WTC11 (cell line): ENCODE results near the gene B3GAT1.

Experiments
- CBFB ChIP-seq: sonication (generic); formaldehyde crosslinking; IDR thresholded peaks from 2 replicates; pipeline ENCODE4 v1.8.1; 2022; ENCODE audit warnings: mild to moderate bottlenecking, low read depth, missing genetic modification reagents
- CTCF ChIP-seq: fragments of 200-600 bp; IDR thresholded peaks from 2 replicates; pipeline ENCODE4 v1.8.0; 2022; ENCODE audit warnings: antibody characterized with exemption
- ELF4 ChIP-seq: sonication (generic); formaldehyde crosslinking; IDR thresholded peaks from 2 replicates; pipeline ENCODE4 v1.8.1; 2022; ENCODE audit warnings: low read depth, mild to moderate bottlenecking, moderate library complexity, missing genetic modification reagents
- RELA ChIP-seq: sonication (generic); formaldehyde crosslinking; IDR thresholded peaks from 2 replicates; pipeline ENCODE4 v1.8.1; 2022; ENCODE audit warnings: missing genetic modification reagents, mild to moderate bottlenecking, borderline replicate concordance
- ZNF138 ChIP-seq: sonication (generic); formaldehyde crosslinking; conservative IDR thresholded peaks from 2 replicates; pipeline ENCODE4 v1.8.1; 2022; ENCODE audit warnings: mild to moderate bottlenecking, moderate library complexity, missing genetic modification reagents
- TF ChIP-seq, protein P1 (sequence below): sonication (generic); formaldehyde crosslinking; IDR thresholded peaks from 2 replicates; pipeline ENCODE4 v1.8.1; 2023; ENCODE audit warnings: mild to moderate bottlenecking, missing genetic modification reagents, moderate library complexity
- TF ChIP-seq, protein P2 (sequence below): sonication (generic); formaldehyde crosslinking; IDR thresholded peaks from 2 replicates; pipeline ENCODE4 v1.8.1; 2023; ENCODE audit warnings: mild to moderate bottlenecking, missing genetic modification reagents, borderline replicate concordance

DNA sequence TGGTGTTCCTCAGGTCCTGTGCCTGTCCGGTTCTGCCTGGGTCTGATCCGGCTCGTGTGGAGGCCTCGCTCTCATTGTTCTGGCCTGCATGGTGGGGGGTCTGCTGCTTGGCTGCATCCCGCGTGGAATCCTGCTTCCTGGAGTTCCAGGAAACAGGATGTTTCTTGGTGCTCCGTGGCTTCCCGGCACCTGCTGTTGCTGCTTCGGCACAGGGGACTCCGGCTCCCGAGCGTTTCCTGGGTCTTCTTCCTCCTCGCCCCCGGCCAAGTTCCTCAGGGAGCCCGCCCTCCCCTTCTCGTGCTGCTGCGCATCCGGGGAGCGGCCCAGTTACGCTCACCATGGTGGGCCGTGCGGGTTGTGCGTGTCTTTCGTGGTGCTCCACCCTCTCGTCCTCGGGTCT, 50.4 kb downstream of the B3GAT1 start:
- TF ChIP-seq, protein P1, sequence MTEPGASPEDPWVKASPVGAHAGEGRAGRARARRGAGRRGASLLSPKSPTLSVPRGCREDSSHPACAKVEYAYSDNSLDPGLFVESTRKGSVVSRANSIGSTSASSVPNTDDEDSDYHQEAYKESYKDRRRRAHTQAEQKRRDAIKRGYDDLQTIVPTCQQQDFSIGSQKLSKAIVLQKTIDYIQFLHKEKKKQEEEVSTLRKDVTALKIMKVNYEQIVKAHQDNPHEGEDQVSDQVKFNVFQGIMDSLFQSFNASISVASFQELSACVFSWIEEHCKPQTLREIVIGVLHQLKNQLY (CRISPR knock-in tag) = no peak
- no peak for TF ChIP-seq CTCF
- no peak for TF ChIP-seq ZNF138 (CRISPR knock-in tag)
- no peak for TF ChIP-seq CBFB
- TF ChIP-seq RELA (CRISPR knock-in tag) = no peak
- TF ChIP-seq, protein P2, sequence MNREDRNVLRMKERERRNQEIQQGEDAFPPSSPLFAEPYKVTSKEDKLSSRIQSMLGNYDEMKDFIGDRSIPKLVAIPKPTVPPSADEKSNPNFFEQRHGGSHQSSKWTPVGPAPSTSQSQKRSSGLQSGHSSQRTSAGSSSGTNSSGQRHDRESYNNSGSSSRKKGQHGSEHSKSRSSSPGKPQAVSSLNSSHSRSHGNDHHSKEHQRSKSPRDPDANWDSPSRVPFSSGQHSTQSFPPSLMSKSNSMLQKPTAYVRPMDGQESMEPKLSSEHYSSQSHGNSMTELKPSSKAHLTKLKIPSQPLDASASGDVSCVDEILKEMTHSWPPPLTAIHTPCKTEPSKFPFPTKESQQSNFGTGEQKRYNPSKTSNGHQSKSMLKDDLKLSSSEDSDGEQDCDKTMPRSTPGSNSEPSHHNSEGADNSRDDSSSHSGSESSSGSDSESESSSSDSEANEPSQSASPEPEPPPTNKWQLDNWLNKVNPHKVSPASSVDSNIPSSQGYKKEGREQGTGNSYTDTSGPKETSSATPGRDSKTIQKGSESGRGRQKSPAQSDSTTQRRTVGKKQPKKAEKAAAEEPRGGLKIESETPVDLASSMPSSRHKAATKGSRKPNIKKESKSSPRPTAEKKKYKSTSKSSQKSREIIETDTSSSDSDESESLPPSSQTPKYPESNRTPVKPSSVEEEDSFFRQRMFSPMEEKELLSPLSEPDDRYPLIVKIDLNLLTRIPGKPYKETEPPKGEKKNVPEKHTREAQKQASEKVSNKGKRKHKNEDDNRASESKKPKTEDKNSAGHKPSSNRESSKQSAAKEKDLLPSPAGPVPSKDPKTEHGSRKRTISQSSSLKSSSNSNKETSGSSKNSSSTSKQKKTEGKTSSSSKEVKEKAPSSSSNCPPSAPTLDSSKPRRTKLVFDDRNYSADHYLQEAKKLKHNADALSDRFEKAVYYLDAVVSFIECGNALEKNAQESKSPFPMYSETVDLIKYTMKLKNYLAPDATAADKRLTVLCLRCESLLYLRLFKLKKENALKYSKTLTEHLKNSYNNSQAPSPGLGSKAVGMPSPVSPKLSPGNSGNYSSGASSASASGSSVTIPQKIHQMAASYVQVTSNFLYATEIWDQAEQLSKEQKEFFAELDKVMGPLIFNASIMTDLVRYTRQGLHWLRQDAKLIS (CRISPR knock-in tag) = no peak
- TF ChIP-seq ELF4 = no peak
